K562 (cell line): ENCODE results near the gene OR51E2. TPM values are rescaled to one million over a fixed set of nuclear protein-coding genes. Genes with fewer than 3 reads are reported as not detected.
A peak's percentile ranks its signal among the peaks of the same experiment; 100 is the strongest.

Experiments used
- ATAC-seq: fragments of 200-7000 bp; cut with Tn5 transposase; 3 replicates; pipeline ENCODE4 v1.9.1; 2020; ENCODE audit warnings: moderate library complexity
- BruUV-seq: library from RNA; stranded (reverse); fragments of 400-500 nt; replicated peaks from 2 replicates; lab custom pipeline; 2021; lab: Mats Ljungman, UMichigan
- CTCF ChIA-PET: fragments of 300-600 bp; formaldehyde crosslinking; extraction: SDS; loops from one replicate; lab custom pipeline; 2021; ENCODE audit warnings: low intra/inter-chr PET ratio; lab: Yijun Ruan, JAX
- POLR2A ChIA-PET: fragments of 300-600, 350-650 bp; sonication (Branson Sonifier 250); formaldehyde crosslinking; extraction: SDS; loops from one replicate; lab custom pipeline; 2021; ENCODE audit warnings: antibody characterized with exemption, inconsistent platforms; lab: Yijun Ruan, JAX
- DNase-seq, 4 experiments: peaks; one replicate each; pipeline versions ENCODE4 v3.0.0 to v3.0.0-alpha.2; 2011 to 2018; ENCODE audit warnings: low spot score in 3 of 4, mixed read lengths in 3 of 4; ENCODE audit errors: extremely low read depth in 1 of 4
- FAIRE-seq: peaks from 2 replicates; lab custom pipeline; 2011; peaks lifted over from hg19 to GRCh38; lab: Jason Lieb, UNC
- H2AFZ ChIP-seq: 2 replicates; pipeline ENCODE4 v1.6.0; 2011; ENCODE audit warnings: low read depth, low read length, control low read depth, inconsistent platforms
- H3K27ac ChIP-seq: fragments of 200-600 bp; 3 replicates; pipeline ENCODE4 v1.8.0; 2011; ENCODE audit warnings: low read depth, mild to moderate bottlenecking, control low read depth, inconsistent platforms, low read length, moderate library complexity, mixed read lengths; ENCODE audit errors: extremely low read depth
- H3K27me3 ChIP-seq, 2 experiments: fragments of 300-600 bp in 1 of 2; 2 replicates in 1 of 2; 3 replicates in 1 of 2; pipeline versions ENCODE4 v1.6.0 to v1.8.0; 2011; ENCODE audit warnings: inconsistent platforms in 2 of 2, low read length in 2 of 2, mild to moderate bottlenecking in 1 of 2, mixed read lengths in 1 of 2, moderate library complexity in 1 of 2; ENCODE audit not compliant: control insufficient read depth in 2 of 2, insufficient read depth in 2 of 2
- H3K36me3 ChIP-seq: fragments of 300-600 bp; 3 replicates; pipeline ENCODE4 v1.8.0; 2011; ENCODE audit warnings: mild to moderate bottlenecking, low read length, inconsistent platforms; ENCODE audit not compliant: control insufficient read depth, insufficient read depth
- H3K4me1 ChIP-seq, 2 experiments: fragments of 200-600 bp in 1 of 2; replicated peaks in 1 of 2; 2 replicates in 1 of 2; 3 replicates in 1 of 2; pipeline versions ENCODE4 v1.5.1 to v1.8.0; 2011; ENCODE audit warnings: inconsistent platforms in 2 of 2, low read length in 2 of 2, mild to moderate bottlenecking in 1 of 2, mixed read lengths in 1 of 2, moderate library complexity in 1 of 2; ENCODE audit not compliant: control insufficient read depth in 2 of 2, insufficient read depth in 2 of 2
- H3K4me2 ChIP-seq: 2 replicates; pipeline ENCODE4 v1.6.1; 2011; ENCODE audit warnings: low read length, control low read depth, inconsistent platforms, mixed read lengths; ENCODE audit not compliant: insufficient read depth
- H3K4me3 ChIP-seq: fragments of 200-600 bp; sonication (generic), shearing (Covaris generic); 2 replicates; pipeline ENCODE4 v1.5.1; 2016; ENCODE audit warnings: control low read depth, inconsistent platforms
- H3K79me2 ChIP-seq: fragments of 200-600 bp; 3 replicates; pipeline ENCODE4 v1.8.0; 2011; ENCODE audit warnings: low read length, inconsistent platforms; ENCODE audit not compliant: control insufficient read depth, insufficient read depth
- H3K9ac ChIP-seq, 2 experiments: 2 replicates each; pipeline versions ENCODE4 v1.6.0 to v1.6.1; 2011; ENCODE audit warnings: low read depth in 2 of 2, low read length in 2 of 2, control low read depth in 1 of 2, inconsistent platforms in 1 of 2, mild to moderate bottlenecking in 1 of 2, mixed read lengths in 1 of 2; ENCODE audit not compliant: insufficient read depth in 1 of 2
- H3K9me1 ChIP-seq: one replicate; pipeline ENCODE4 v1.6.0; 2011; ENCODE audit warnings: inconsistent platforms, mild to moderate bottlenecking, low read length, moderate library complexity; ENCODE audit not compliant: control insufficient read depth, insufficient read depth
- H3K9me3 ChIP-seq: replicated peaks from 2 replicates; pipeline ENCODE4 v1.5.1; 2011; ENCODE audit warnings: low read depth, low read length, inconsistent platforms; ENCODE audit not compliant: control insufficient read depth, insufficient read depth
- H4K20me1 ChIP-seq: replicated peaks from 2 replicates; pipeline ENCODE4 v1.6.1; 2011; ENCODE audit warnings: low read length, inconsistent platforms, mixed read lengths; ENCODE audit not compliant: control insufficient read depth, insufficient read depth
- ATF4 ChIP-seq: fragments of 450-650 bp; formaldehyde crosslinking; IDR thresholded peaks from 2 replicates; pipeline ENCODE4 v1.4.0; 2022; ENCODE audit warnings: mild to moderate bottlenecking, moderate library complexity
- E2F4 ChIP-seq: sonication (generic); formaldehyde crosslinking; IDR thresholded peaks from 2 replicates; pipeline ENCODE4 v1.8.0; 2022; ENCODE audit warnings: mild to moderate bottlenecking, low read depth, missing genetic modification reagents
- FUS ChIP-seq: fragments of 200-400 bp; formaldehyde crosslinking; optimal IDR thresholded peaks from 2 replicates; pipeline ENCODE3; 2017; ENCODE audit warnings: low read depth, low read length
- KHSRP ChIP-seq: fragments of 450-650 bp; IDR thresholded peaks from 2 replicates; pipeline ENCODE4 v1.6.1; 2017
- MAFG ChIP-seq: fragments of 450-650 bp; conservative IDR thresholded peaks from 2 replicates; pipeline ENCODE4 v1.6.1; 2016; ENCODE audit warnings: missing genetic modification characterization, missing compliant biosample characterization
- MECOM ChIP-seq: fragments of 250-450 bp; sonication (Bioruptor Pico); IDR thresholded peaks from 2 replicates; pipeline ENCODE4 v1.8.0; 2022; ENCODE audit warnings: inconsistent platforms
- NR2C2 ChIP-seq, 2 experiments: fragments of 200-800 bp in 1 of 2; sonication (Bioruptor generic) in 1 of 2; sonication (generic) in 1 of 2; formaldehyde crosslinking in 1 of 2; IDR thresholded peaks; 2 replicates each; pipeline versions ENCODE4 v1.6.1 to v1.8.0; 2016 to 2022; ENCODE audit warnings: mild to moderate bottlenecking in 1 of 2, missing compliant biosample characterization in 1 of 2, missing genetic modification characterization in 1 of 2, missing genetic modification reagents in 1 of 2
- NR4A1 ChIP-seq, 2 experiments: fragments of 250-450 bp in 1 of 2; fragments of 450-650 bp in 1 of 2; sonication (Bioruptor Pico) in 1 of 2; IDR thresholded peaks; 2 replicates each; pipeline versions ENCODE4 v1.4.0 to v1.6.1; 2016 to 2020; ENCODE audit warnings: mild to moderate bottlenecking in 2 of 2, missing compliant biosample characterization in 1 of 2, missing genetic modification characterization in 1 of 2, moderate library complexity in 1 of 2
- PHTF2 ChIP-seq: fragments of 250-450 bp; sonication (Bioruptor Pico); IDR thresholded peaks from 2 replicates; pipeline ENCODE4 v1.5.0; 2021; ENCODE audit warnings: mild to moderate bottlenecking
- TRIM28 ChIP-seq: fragments of 450-650 bp; IDR thresholded peaks from 2 replicates; pipeline ENCODE4 v1.6.1; 2017
- XRCC5 ChIP-seq: fragments of 200-400 bp; formaldehyde crosslinking; IDR thresholded peaks from 2 replicates; pipeline ENCODE4 v1.6.1; 2017; ENCODE audit warnings: low read depth, mild to moderate bottlenecking, low read length
- ZBTB17 ChIP-seq: fragments of 450-650 bp; formaldehyde crosslinking; IDR thresholded peaks from 2 replicates; pipeline ENCODE4 v1.4.0; 2020; ENCODE audit warnings: mild to moderate bottlenecking
- ZNF347 ChIP-seq: fragments of 450-650 bp; formaldehyde crosslinking; IDR thresholded peaks from 2 replicates; pipeline ENCODE4 v1.4.0; 2020; ENCODE audit warnings: low read depth, mild to moderate bottlenecking, moderate library complexity
- ZNF785 ChIP-seq: fragments of 250-450 bp; sonication (Bioruptor Pico); IDR thresholded peaks from 2 replicates; pipeline ENCODE4 v1.4.0; 2020; ENCODE audit warnings: mild to moderate bottlenecking
- WGBS: fragments of 100-300 bp; shearing (Covaris generic); methylation state at CpG from one replicate; pipeline ENCODE4 v1.1.6; 2016; ENCODE audit warnings: low coverage, mixed read lengths; ENCODE audit not compliant: insufficient coverage; ENCODE audit errors: missing lambda C conversion rate; 5-methylcytosine and 5-hydroxymethylcytosine counted together
- in situ Hi-C: fragments of 300-500 bp; cut with MboI; formaldehyde crosslinking; loops from 4 replicates; pipeline ENCODE4 v1.15.0; 2018; ENCODE audit warnings: inconsistent platforms, mixed read lengths
- intact Hi-C: fragments of 100-400 bp; cut with micrococcal nuclease; formaldehyde crosslinking; loops from 2 replicates; pipeline ENCODE4 v1.14.2; 2022
- polyA plus RNA-seq, 8 experiments: library from polyadenylated mRNA; depleted of rRNA in 4 of 8; stranded (reverse) in 5 of 8; unstranded in 3 of 8; fragments of >200 nt; fragmentation: Nextera tagmentation in 2 of 8; fragmentation: Illumina TruSeq in 1 of 8; extraction: Ambion mirVana in 2 of 8; extraction: Trizol in 1 of 8; gene quantifications; 2 replicates each; pipeline versions ENCODE4 v1.2.1 to v1.2.3, GENCODE V29; 2011 to 2014; ENCODE audit warnings: inconsistent platforms in 1 of 8, missing spikeins in 1 of 8
- total RNA-seq, 7 experiments: library from RNA; depleted of rRNA in 6 of 7; stranded (reverse); fragments of >200 nt in 6 of 7; fragmentation: Illumina TruSeq in 2 of 7; extraction: Trizol in 2 of 7; gene quantifications; 2 replicates each; pipeline versions ENCODE4 v1.2.1 to v1.2.3, GENCODE V29; 2011 to 2021; ENCODE audit warnings: low replicate concordance in 1 of 7

Gene OR51E2
- total and polyA plus RNA-seq, 9 of the 15 experiments (the other 6 are each of a cell fraction or from before 2014, with no cell fraction given), result not detected

- intact Hi-C loops, result no loop called here
- no peak for FAIRE-seq
- no peak for DNase-seq
- Histone ChIP-seq H3K4me2 (no peak overlapping the region), H2AFZ (peak overlapping the region; percentile 50), H3K27me3 (peaks cover 2 to 4% of the 10 kb centered on the region in 2 experiments; a peak in 3 of 5 replicates), H4K20me1 (no peaks in the 10 kb centered on the region), H3K9me1 (no peaks in the 10 kb centered on the region), H3K27ac (no peak overlapping the region), H3K9me3 (no peaks in the 10 kb centered on the region), H3K36me3 (no peaks in the 10 kb centered on the region), H3K4me3 (no peak overlapping the region), H3K79me2 (no peaks in the 10 kb centered on the region), H3K4me1 (no peaks in the 10 kb centered on the region), H3K9ac (no peak overlapping the region)
- ChIA-PET CTCF (no interaction called here), POLR2A (interaction anchor here (0.9 to 1.2 kb wide), 3 partner anchors 9 to 13 kb away, joined by 3 to 4 read pairs (median 3); no protein-coding TSS in a partner anchor)
- no peak for TF ChIP-seq MAFG (tag)
- no peak for TF ChIP-seq MECOM
- no peak for TF ChIP-seq KHSRP
- no peak for TF ChIP-seq FUS
- no peak for TF ChIP-seq TRIM28
- no peak for TF ChIP-seq ZBTB17 (CRISPR knock-in tag)
- no peak for TF ChIP-seq XRCC5
- TF ChIP-seq ZNF347, result no peak
- TF ChIP-seq ATF4 (CRISPR knock-in tag), result no peak
- TF ChIP-seq E2F4 (CRISPR knock-in tag), result no peak
- TF ChIP-seq NR4A1 (CRISPR knock-in tag; IDR thresholded peaks at IDR 0.05), result no peak
- TF ChIP-seq NR4A1 (tag; IDR thresholded peaks at IDR 0.05), result no peak
- TF ChIP-seq PHTF2 (CRISPR knock-in tag), result no peak
- TF ChIP-seq NR2C2 (CRISPR knock-in tag; IDR thresholded peaks at IDR 0.05), result no peak
- no peak for TF ChIP-seq NR2C2 (tag; IDR thresholded peaks at IDR 0.05)
- TF ChIP-seq ZNF785 (CRISPR knock-in tag), result no peak
- BruUV-seq, result no TSS peak
- ATAC-seq, result no peak
- in situ Hi-C loops, result no loop called here
- 3% methylated on average over 8 of the region's 8 CpGs for WGBS
These were observed 7.2 kb upstream of the OR51E2 start for GRCh38 chr11:4704790-4705334.
